Measurements from ENCODE around the gene PLEKHG4. TPM values are rescaled to one million over a fixed set of nuclear protein-coding genes. Genes with fewer than 3 reads are reported as not detected.

The PLEKHG4 gene
- total and polyA plus RNA-seq, 9 of the 15 experiments (the other 6 are each of a cell fraction or from before 2014, with no cell fraction given), result 3.7 to 36.8 (median 17.9) TPM

DNA sequence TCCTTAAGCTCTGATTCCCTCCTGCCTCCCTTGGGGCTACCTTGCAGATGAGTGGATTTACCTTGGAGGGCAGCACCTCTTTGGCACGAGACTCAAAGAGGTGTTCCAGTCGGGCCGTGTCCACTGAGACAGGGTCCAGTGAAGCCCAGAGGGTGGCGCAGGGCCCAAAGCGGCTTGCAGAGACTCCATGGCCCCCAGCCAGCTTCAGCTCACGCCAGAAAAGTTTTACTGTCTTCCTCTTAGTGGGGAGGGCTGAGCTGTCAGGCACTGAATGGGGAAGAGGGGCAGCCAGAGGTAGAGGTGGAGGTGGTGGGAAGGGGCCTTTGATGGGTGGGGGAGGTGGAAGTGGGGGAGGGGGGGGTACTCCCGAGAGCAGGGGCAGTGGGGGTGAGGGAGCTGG is 45.7 kb upstream of the PLEKHG4 start:
- H3K4me2 ChIP-seq (ENCODE audit: insufficient read depth, low read length), result no peak overlapping the region
- in situ Hi-C loops (cut with MboI), result no loop called here
- H4K20me1 ChIP-seq (replicated peaks; ENCODE audit: control insufficient read depth, insufficient read depth, low read length), result peaks cover 4% of the 10 kb centered on the region
- H3K9me3 ChIP-seq (replicated peaks; ENCODE audit: control insufficient read depth, insufficient read depth, low read depth, low read length), result no peaks in the 10 kb centered on the region
- BruUV-seq (replicated peaks), result no TSS peak
- ATAC-seq (no peak), DNase-seq (ENCODE audit: extremely low read depth in 1 of 4, low spot score in 3 of 4) (no peak), FAIRE-seq (no peak)
- POLR2A ChIA-PET, result interaction anchor here (0.6 to 1.4 kb wide), 2 partner anchors 10 to 13 kb away, joined by 3 to 4 read pairs; no protein-coding TSS in a partner anchor
- H3K9me1 ChIP-seq (ENCODE audit: control insufficient read depth, insufficient read depth, low read length), result no peaks in the 10 kb centered on the region
- no peak for TF ChIP-seq ZNF707 (CRISPR knock-in tag; conservative IDR thresholded peaks at IDR 0.05)
- peaks cover 93% of the 10 kb centered on the region; the same call in 2 of the 3 replicates for H3K36me3 ChIP-seq (ENCODE audit: control insufficient read depth, insufficient read depth, low read length)
- intact Hi-C loops (cut with micrococcal nuclease), result no loop called here
- H3K9ac ChIP-seq (ENCODE audit: insufficient read depth in 1 of 2, low read depth in 2 of 2, low read length in 2 of 2), result no peak overlapping the region
- 86% methylated on average over 6 of the region's 7 CpGs for WGBS (ENCODE audit: insufficient coverage, low coverage, missing lambda C conversion rate)
- H3K27ac ChIP-seq (ENCODE audit: extremely low read depth, low read depth, low read length), result no peak overlapping the region
- H3K4me3 ChIP-seq, result no peak overlapping the region
- CTCF ChIA-PET (ENCODE audit: low intra/inter-chr PET ratio), result no interaction called here
- H2AFZ ChIP-seq (ENCODE audit: low read depth, low read length), result no peak overlapping the region
- H3K27me3 ChIP-seq (ENCODE audit: control insufficient read depth in 2 of 2, insufficient read depth in 2 of 2, low read length in 2 of 2), result no peaks in the 10 kb centered on the region
- peaks cover 2% of the 10 kb centered on the region for H3K79me2 ChIP-seq (ENCODE audit: control insufficient read depth, insufficient read depth, low read length)
- peaks cover 8 to 30% of the 10 kb centered on the region in 2 experiments; a peak in 4 of 5 replicates for H3K4me1 ChIP-seq (replicated peaks in 1 of 2; ENCODE audit: control insufficient read depth in 2 of 2, insufficient read depth in 2 of 2, low read length in 2 of 2)

DNA sequence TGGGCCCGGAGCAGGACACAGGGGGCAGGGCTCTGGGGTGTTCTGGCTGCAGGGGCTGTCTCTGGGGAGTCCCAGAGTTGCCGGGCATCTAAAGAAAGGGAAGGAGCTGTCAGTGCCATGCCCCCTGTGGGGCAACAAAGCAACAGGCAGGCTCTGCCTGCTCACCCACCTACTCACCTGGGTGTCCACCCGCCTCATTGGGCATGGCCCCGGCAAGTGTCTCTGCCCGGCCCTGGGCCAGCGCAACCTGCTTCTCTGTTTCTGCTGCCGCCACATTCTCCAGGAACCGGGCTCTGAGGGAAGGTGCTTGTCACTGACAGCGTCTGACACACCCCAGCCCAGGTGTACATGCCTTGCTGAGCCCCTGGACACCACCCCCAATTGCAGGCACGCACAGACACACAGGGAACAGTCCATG is 45.1 kb upstream of the PLEKHG4 start:
- Histone ChIP-seq H3K9me1 (ENCODE audit: control insufficient read depth, insufficient read depth, low read length) (no peaks in the 10 kb centered on the region), H3K4me2 (ENCODE audit: insufficient read depth, low read length) (no peak overlapping the region), H3K79me2 (ENCODE audit: control insufficient read depth, insufficient read depth, low read length) (peaks cover 7% of the 10 kb centered on the region; the same call in 2 of the 3 replicates), H3K4me3 (no peak overlapping the region), H2AFZ (ENCODE audit: low read depth, low read length) (no peak overlapping the region), H3K4me1 (replicated peaks in 1 of 2; ENCODE audit: control insufficient read depth in 2 of 2, insufficient read depth in 2 of 2, low read length in 2 of 2) (peaks cover 8 to 26% of the 10 kb centered on the region in 2 experiments; a peak in 4 of 5 replicates), H3K27ac (ENCODE audit: extremely low read depth, low read depth, low read length) (no peak overlapping the region), H4K20me1 (replicated peaks; ENCODE audit: control insufficient read depth, insufficient read depth, low read length) (peaks cover 4% of the 10 kb centered on the region), H3K27me3 (ENCODE audit: control insufficient read depth in 2 of 2, insufficient read depth in 2 of 2, low read length in 2 of 2) (no peaks in the 10 kb centered on the region), H3K36me3 (ENCODE audit: control insufficient read depth, insufficient read depth, low read length) (peaks cover 93% of the 10 kb centered on the region; the same call in 2 of the 3 replicates), H3K9ac (ENCODE audit: insufficient read depth in 1 of 2, low read depth in 2 of 2, low read length in 2 of 2) (peak overlapping the region in 1 of 2 experiments; percentile 43; a peak in 1 of 4 replicates), H3K9me3 (replicated peaks; ENCODE audit: control insufficient read depth, insufficient read depth, low read depth, low read length) (no peaks in the 10 kb centered on the region)
- WGBS (ENCODE audit: insufficient coverage, low coverage, missing lambda C conversion rate), result 95% methylated on average over 9 of the region's 10 CpGs
- ChIA-PET CTCF (ENCODE audit: low intra/inter-chr PET ratio) (no interaction called here), POLR2A (no interaction called here)
- intact Hi-C loops (cut with micrococcal nuclease) (no loop called here), in situ Hi-C loops (cut with MboI) (no loop called here)
- no peak for DNase-seq (ENCODE audit: extremely low read depth in 1 of 4, low spot score in 3 of 4)
- no peak for FAIRE-seq
- BruUV-seq (replicated peaks), result no TSS peak
- no peak for TF ChIP-seq LARP7 (IDR thresholded peaks at IDR 0.05)
- no peak for TF ChIP-seq ZZZ3 (IDR thresholded peaks at IDR 0.05)
- TF ChIP-seq ZNF253 (CRISPR knock-in tag; conservative IDR thresholded peaks at IDR 0.05), result no peak
- no peak for TF ChIP-seq ZNF717 (CRISPR knock-in tag; IDR thresholded peaks at IDR 0.05)
- TF ChIP-seq KDM5B (IDR thresholded peaks at IDR 0.05; ENCODE audit: insufficient replicate concordance, low read depth, low read length), result no peak
- no peak for TF ChIP-seq ZNF766 (CRISPR knock-in tag; conservative IDR thresholded peaks at IDR 0.05)
- TF ChIP-seq ZNF347 (CRISPR knock-in tag; IDR thresholded peaks at IDR 0.05; ENCODE audit: low read depth), result no peak
- TF ChIP-seq YBX1 (IDR thresholded peaks at IDR 0.05), result no peak
- TF ChIP-seq RAD51 (IDR thresholded peaks at IDR 0.05; ENCODE audit: borderline replicate concordance, low read depth), result no peak
- peak; percentile 65 for TF ChIP-seq POLR2G (IDR thresholded peaks at IDR 0.05; ENCODE audit: low read depth, low read length)
- TF ChIP-seq XRCC3 (IDR thresholded peaks at IDR 0.05), result no peak
- peak; percentile 45; the same call in 1 of the 2 replicates for TF ChIP-seq RBFOX2 (IDR thresholded peaks at IDR 0.05; ENCODE audit: low read depth, low read length)
- no peak for TF ChIP-seq ZBED1 (IDR thresholded peaks at IDR 0.05)
- TF ChIP-seq BACH1 (tag; IDR thresholded peaks at IDR 0.05), result no peak
- TF ChIP-seq TSC22D4 (tag; IDR thresholded peaks at IDR 0.05), result no peak
- no peak for ATAC-seq
